Esophagus muscularis mucosa (tissue), 4 donors: ENCODE results near the gene NXPE3. TPM values are rescaled to one million over a fixed set of nuclear protein-coding genes. Genes with fewer than 3 reads are reported as not detected.

Experiments
- DNase-seq: peaks from one replicate; pipeline ENCODE4 v3.0.0-alpha.2; 2017; ENCODE audit errors: extremely low spot score
- H3K27ac ChIP-seq, 4 donors: fragments of 200-600 bp; sonication (generic); replicated peaks in 1 of 4; 1 replicate in 3 of 4; 2 replicates in 1 of 4; pipeline ENCODE4 v1.5.1; 2016 to 2019; ENCODE audit warnings: mild to moderate bottlenecking in 1 of 4
- H3K27me3 ChIP-seq, 4 donors: fragments of 200-600 bp; sonication (generic); one replicate each; pipeline versions ENCODE4 v1.5.1 to v1.6.0; 2016 to 2019
- H3K36me3 ChIP-seq, 4 donors: fragments of 200-600 bp; sonication (generic); one replicate each; pipeline ENCODE4 v1.5.1; 2016 to 2019
- H3K4me1 ChIP-seq, 4 donors: fragments of 200-600 bp; sonication (generic); one replicate each; pipeline ENCODE4 v1.5.1; 2016 to 2019
- H3K4me3 ChIP-seq, 4 donors: fragments of 200-600 bp; sonication (generic); 1 replicate in 2 of 4; 2 replicates in 2 of 4; pipeline ENCODE4 v1.5.1; 2016 to 2019; ENCODE audit warnings: mild to moderate bottlenecking in 4 of 4, moderate library complexity in 1 of 4
- H3K9me3 ChIP-seq, 4 donors: fragments of 200-600 bp; sonication (generic); 1 replicate in 3 of 4; 2 replicates in 1 of 4; pipeline ENCODE4 v1.5.1; 2016 to 2019
- EP300 ChIP-seq: sonication (generic); formaldehyde crosslinking; IDR thresholded peaks from one replicate; pipeline ENCODE4 v1.6.1; 2017; ENCODE audit warnings: antibody characterized with exemption
- POLR2A ChIP-seq: fragments of 450-650 bp; IDR thresholded peaks from one replicate; pipeline ENCODE4 v1.6.1; 2017; ENCODE audit warnings: antibody characterized with exemption, moderate library complexity, mild to moderate bottlenecking, low read depth
- POLR2AphosphoS5 ChIP-seq, 2 donors: sonication (generic); formaldehyde crosslinking; IDR thresholded peaks; one replicate each; pipeline ENCODE4 v1.6.1; 2017; ENCODE audit warnings: antibody characterized with exemption in 2 of 2
- WGBS: methylation state at CpG from one replicate; pipeline ENCODE4 v1.1.5; 2018; 5-methylcytosine and 5-hydroxymethylcytosine counted together
- intact Hi-C: fragments of 100-400 bp; cut with DNase I; formaldehyde crosslinking; loops from one replicate; pipeline ENCODE4 v1.15.1; 2023
- total RNA-seq, 4 donors: library from RNA; depleted of rRNA; stranded (reverse); fragments of >200 nt; gene quantifications; one replicate each; pipeline versions ENCODE4 v1.1.0 to v1.2.1, GENCODE V29; 2016
- TF ChIP-seq, protein P1 (sequence below), 3 experiments: fragments of 200-600 bp in 2 of 3; fragments of 450-650 bp in 1 of 3; sonication (generic) in 2 of 3; IDR thresholded peaks; one replicate each; pipeline ENCODE4 v1.5.1; 2017 to 2019; ENCODE audit warnings: antibody characterized with exemption in 3 of 3, mild to moderate bottlenecking in 2 of 3, moderate library complexity in 1 of 3

Gene NXPE3
- 10 to 100 TPM; 12.4 to 19.5 (median 17.8) TPM for total RNA-seq

DNA sequence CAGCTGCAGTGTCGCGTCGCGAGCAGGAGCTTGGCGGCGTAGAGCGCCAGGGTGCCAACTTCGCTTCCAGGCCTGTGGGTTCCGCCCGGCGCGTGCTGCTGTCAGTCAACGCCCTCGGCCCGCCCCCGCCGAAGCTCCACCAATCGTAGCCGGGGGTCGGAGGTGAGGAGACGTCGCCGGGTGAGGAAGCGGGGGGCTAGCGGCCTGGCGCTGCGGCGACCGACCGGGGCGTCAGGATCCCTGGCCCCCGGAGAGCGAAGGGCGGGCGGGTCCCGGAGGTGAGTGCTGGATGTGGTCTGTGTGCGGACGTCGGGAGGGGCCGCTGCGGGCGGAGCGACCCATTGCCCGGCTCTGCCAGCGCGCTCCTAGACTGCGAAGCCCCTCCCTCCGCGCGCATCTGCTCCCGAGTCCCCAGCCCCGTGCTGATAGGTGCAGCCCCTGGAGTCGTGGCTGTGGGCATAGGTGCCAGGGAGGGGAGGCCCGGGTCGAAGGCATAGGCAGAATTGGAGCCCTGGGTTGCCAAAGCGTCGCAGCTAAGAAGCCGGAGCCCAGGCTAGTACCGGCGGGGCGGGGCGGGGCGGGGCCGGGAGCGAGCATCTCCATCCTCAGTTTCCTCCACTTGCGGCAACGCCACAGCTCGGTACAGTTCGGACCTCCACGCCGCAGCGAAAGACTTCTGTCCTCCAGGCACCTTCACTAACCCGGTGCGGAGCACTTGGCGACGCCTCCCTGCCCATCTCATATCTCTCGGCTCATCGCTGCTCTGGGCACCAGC lies at the start of gene NXPE3:
Gene NXPE3 (plus strand): TSS at position 165 of the 775 bp plus-strand sequence. CDS start 6,386 bp downstream, outside the sequence.
- Histone ChIP-seq H3K27me3 (no peaks in the 10 kb centered on the region), H3K4me1 (peaks cover 21 to 39% (median 32%) of the 10 kb centered on the region in 4 donors), H3K27ac (peak within 1 kb of the TSS; percentile 88 to 95 (median 92)), H3K36me3 (peaks cover 12 to 21% (median 18%) of the 10 kb centered on the region in 4 donors), H3K4me3 (peak within 1 kb of the TSS; percentile 72 to 95 (median 85)), H3K9me3 (no peaks in the 10 kb centered on the region)
- WGBS = 0% methylated on average over 39 of the region's 78 CpGs
- intact Hi-C loops = no loop called here
- DNase-seq = peak; percentile 97
- TF ChIP-seq POLR2AphosphoS5 (IDR thresholded peaks at IDR 0.05) (peak; percentile 83 to 85), POLR2A (no peak), EP300 (no peak)
- TF ChIP-seq, protein P1, sequence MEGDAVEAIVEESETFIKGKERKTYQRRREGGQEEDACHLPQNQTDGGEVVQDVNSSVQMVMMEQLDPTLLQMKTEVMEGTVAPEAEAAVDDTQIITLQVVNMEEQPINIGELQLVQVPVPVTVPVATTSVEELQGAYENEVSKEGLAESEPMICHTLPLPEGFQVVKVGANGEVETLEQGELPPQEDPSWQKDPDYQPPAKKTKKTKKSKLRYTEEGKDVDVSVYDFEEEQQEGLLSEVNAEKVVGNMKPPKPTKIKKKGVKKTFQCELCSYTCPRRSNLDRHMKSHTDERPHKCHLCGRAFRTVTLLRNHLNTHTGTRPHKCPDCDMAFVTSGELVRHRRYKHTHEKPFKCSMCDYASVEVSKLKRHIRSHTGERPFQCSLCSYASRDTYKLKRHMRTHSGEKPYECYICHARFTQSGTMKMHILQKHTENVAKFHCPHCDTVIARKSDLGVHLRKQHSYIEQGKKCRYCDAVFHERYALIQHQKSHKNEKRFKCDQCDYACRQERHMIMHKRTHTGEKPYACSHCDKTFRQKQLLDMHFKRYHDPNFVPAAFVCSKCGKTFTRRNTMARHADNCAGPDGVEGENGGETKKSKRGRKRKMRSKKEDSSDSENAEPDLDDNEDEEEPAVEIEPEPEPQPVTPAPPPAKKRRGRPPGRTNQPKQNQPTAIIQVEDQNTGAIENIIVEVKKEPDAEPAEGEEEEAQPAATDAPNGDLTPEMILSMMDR (IDR thresholded peaks at IDR 0.05) = no peak

DNA sequence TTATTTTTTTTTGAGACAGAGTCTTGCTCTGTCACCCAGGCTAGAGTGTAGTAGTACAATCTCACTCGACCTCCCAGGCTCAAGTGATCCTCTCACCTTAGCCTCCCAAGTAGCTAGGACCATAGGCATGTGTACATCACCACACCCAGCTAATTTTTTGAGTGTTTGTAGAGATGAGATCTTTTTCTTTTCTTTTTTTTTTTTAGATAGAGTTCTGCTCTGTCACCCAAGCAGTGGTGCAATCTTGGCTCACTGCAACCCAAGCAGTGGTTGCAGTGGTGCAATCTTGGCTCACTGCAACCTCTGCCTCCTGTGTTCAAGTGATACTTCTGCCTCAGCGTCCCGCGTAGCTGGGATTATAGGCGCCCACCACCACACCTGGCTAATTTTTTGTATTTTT lies 49.4 kb upstream of the NXPE3 start:
- Histone ChIP-seq H3K9me3 (no peaks in the 10 kb centered on the region), H3K27ac (no peak overlapping the region), H3K4me1 (peaks cover 4 to 11% (median 7%) of the 10 kb centered on the region in 4 donors), H3K36me3 (peaks cover 16 to 62% (median 52%) of the 10 kb centered on the region in 4 donors), H3K4me3 (no peak overlapping the region), H3K27me3 (no peaks in the 10 kb centered on the region)
- TF ChIP-seq EP300 (no peak), POLR2AphosphoS5 (IDR thresholded peaks at IDR 0.05) (no peak), POLR2A (no peak)
- TF ChIP-seq, protein P1 (IDR thresholded peaks at IDR 0.05) = no peak
- 87% methylated on average over 5 of the region's 5 CpGs for WGBS
- intact Hi-C loops = no loop called here
- no peak for DNase-seq

DNA sequence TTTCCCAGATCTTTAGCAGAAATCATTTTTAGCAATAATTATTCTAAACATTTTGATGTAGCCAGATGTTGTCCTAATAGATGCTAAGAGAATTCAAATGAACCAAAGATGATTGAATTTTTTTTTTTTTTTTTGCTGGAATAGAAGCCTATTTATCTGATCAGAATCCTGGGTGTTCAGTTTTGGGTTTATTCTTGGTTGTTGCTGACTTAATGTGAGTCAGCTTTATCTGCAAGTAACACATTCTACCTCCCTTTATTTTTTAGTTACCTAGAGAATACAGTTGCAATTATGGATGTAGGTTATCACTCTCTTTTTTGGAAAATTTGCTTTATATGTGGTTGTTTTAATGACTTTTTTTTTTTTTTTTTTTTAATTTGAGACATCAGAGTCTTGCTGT lies 48.2 kb upstream of the NXPE3 start:
- no peaks in the 10 kb centered on the region for H3K27me3 ChIP-seq
- no peak overlapping the region for H3K4me3 ChIP-seq
- H3K36me3 ChIP-seq = peaks cover 16 to 74% (median 64%) of the 10 kb centered on the region in 4 donors
- TF ChIP-seq, protein P1 (IDR thresholded peaks at IDR 0.05) = no peak
- no peak for TF ChIP-seq POLR2A
- no peak for TF ChIP-seq EP300
- TF ChIP-seq POLR2AphosphoS5 (IDR thresholded peaks at IDR 0.05) = no peak
- intact Hi-C loops = no loop called here
- DNase-seq = no peak
- no peaks in the 10 kb centered on the region for H3K9me3 ChIP-seq
- H3K4me1 ChIP-seq = peaks cover 2 to 6% (median 2%) of the 10 kb centered on the region in 4 donors
- H3K27ac ChIP-seq = no peak overlapping the region

DNA sequence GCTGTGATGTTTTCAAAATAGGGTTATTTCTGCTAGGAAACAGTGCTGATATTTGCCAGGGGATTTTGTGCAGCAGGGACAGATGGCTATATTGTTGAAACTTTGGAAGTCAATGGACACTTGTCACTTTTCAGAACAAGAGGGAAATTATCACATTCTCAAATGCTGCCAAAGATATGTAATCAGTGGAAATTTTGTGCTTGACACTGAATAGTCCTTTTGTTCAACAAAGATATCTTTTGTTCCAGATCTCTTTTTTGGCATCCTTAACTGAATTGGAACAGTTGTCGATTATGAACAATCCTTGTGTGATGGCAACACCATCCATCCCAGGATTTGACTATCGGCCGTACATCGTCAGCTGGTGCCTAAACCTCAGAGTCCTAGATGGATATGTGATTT lies 46.8 kb upstream of the NXPE3 start:
- WGBS = 95% methylated on average over 4 of the region's 4 CpGs
- TF ChIP-seq POLR2AphosphoS5 (IDR thresholded peaks at IDR 0.05) = no peak
- TF ChIP-seq, protein P1 (IDR thresholded peaks at IDR 0.05) = no peak
- no peak for TF ChIP-seq POLR2A
- no peak for TF ChIP-seq EP300
- intact Hi-C loops = no loop called here
- no peak overlapping the region for H3K27ac ChIP-seq
- H3K9me3 ChIP-seq = no peaks in the 10 kb centered on the region
- no peaks in the 10 kb centered on the region for H3K27me3 ChIP-seq
- H3K36me3 ChIP-seq = peaks cover 21 to 87% (median 76%) of the 10 kb centered on the region in 4 donors
- no peak overlapping the region for H3K4me3 ChIP-seq
- H3K4me1 ChIP-seq = no peaks in the 10 kb centered on the region
- DNase-seq = no peak
